GM19240 (cell line): Measurements from ENCODE around the gene RASGRP1.

Experiments used
- DNase-seq: peaks from one replicate; pipeline ENCODE4 v3.0.0; 2011; ENCODE audit warnings: low spot score; ENCODE audit not compliant: insufficient read length

The RASGRP1 gene

DNA sequence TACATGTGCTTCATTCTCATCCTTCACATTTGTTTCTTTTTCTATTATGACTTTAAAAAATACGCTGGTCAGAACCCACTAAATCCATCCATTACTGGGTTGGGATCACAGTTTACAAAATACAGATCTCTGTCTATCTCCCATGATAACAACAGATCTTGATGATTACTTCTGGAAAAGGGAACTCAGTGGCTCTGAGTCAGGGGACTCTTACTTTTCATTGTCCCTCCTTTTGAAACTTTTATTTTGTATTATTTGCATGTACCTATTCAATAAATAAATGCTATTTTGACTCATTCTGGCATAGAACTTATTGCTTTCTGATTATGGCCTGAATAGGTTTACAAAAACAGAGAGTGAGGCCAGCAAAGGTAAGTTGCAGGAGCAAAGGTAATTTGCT lies 11.6 kb upstream of the RASGRP1 start:
- no peak for DNase-seq

- no peak for DNase-seq
Measured at GRCh38 chr15:38565287-38565670, 665 bp upstream of the RASGRP1 start.

DNA sequence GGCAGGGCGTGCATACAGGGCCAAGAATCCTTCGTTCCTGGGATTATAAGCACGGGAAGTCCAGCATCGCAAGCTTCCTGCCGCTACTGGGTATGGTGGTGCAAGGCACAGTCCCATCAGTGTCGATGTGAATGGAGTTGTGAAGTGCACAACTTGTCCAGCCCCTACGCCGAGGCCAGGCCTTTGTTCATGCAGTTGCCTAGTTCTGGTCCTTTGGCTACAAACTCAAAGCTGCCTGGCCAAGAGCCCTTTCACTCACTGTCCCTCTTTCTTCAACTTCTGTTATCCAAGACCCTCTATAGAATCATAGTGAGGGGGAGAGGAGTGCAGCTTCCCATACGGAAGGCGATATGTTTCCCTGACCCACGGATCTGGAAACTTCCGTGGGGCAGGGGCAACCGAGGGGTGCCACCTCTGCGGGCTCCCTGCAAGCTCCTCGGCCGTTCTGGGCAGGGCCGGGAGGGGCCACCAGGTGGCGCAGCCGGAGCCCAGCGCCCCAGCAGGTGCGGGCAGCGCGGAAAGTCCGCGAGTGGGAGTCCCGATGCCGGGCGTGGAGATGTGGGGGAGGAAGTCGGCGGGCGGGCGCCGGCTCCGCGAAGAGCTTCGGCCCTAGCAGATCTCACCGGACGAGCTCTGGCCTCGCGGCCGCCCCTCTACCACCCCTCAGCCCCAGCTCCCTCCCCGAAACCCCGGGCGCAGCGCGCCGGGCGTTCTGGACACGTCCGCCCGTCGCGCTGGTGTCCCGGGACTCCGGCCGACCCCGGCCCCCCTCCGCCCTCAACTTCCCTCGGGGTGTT lies 693 bp downstream of the RASGRP1 start:
- no peak for DNase-seq

DNA sequence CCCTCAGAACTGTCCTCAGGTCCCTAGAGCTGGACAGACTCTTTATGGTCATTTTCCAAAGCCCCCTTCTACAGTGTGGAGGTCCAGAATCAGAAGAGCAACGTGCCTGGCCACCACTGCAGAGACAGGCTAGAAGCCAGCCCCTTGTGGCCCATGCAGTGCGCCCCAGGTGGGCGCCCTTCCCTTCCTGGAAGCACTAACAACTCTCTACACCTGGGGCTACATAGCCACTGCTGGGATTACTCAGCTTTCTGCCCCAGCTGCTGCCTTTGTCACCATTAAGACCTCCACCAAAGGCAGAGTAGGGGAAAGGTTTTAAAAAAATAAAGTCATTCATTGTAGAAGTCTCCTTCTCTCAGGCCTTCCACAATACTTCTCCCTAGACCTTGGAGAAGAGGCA lies 2.3 kb downstream of the RASGRP1 start:
- DNase-seq: no peak

DNA sequence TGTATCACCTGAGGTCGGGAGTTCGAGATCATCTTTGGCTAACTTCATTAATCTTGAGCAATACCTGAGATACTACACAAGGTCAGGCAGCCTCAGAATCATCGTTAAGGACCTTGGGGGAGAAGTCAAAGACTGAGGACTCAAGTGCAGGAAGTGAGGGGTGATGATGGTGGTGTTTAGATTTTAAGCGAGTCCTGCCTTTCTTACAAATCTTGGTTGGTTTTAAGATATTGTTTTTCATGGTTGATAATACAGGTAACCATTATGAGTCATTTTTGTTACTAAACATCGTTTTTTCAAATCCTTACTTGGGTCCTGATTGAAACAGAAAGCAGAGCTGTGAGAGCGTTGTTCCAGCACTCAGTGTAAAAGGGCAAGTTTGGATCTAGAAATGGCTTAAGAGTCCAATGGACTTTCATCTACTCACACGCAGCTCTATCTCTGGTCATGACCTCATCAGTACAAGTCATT lies 4.1 kb downstream of the RASGRP1 start:
- DNase-seq: no peak

- no peak for DNase-seq
Measured at GRCh38 chr15:38559636-38560307, 4.8 kb downstream of the RASGRP1 start.

DNA sequence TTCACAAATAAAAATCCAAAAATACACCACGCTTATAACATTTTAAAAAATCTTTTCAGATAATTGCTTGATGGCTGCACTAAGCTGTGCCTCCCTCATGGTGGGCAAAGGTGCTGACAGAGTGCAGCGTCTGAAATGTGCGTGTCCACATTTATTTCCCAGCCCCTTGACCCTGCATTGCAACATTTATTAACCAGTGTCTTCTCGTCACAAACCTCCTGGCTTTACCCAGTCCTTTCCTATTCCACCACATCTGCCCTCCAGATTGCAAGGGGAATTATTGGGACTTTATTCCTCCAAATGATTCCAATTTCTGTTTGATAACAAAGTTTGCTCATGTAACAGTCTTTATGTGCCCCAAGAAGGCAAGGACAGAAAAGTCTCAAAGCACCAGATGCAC lies 5.5 kb downstream of the RASGRP1 start:
- DNase-seq: no peak

DNA sequence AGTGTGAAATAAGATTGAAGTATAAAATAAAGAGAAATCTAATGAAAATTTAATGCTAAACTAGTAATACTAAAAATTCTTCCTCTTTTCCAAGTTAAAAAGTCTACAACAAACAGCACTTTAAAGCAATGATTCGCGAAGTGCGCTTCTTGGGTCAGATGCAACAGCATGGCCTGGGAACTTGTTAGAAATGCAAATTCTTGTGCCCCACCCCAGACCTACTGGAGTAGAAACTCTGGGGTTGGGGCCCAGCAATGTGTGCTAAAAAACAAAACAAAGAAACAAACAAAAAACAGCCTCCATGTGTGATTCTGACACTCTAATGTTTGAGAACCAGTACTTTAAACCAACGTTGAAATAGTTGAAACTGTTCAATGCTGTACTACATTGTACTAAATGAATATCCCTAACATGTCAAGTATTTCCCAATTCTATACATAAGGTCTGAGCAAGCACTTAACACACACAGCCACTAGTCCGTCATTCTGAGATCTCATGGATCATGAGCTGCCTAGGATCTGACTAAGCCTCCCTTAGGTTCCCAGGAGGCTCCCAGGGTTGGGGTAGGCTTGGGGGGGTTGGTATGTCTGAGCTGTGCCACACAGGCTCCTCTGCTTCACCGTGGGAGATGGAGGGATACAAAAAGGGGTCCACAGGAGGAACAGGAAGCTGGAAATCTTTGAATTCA lies 6.1 kb downstream of the RASGRP1 start:
- DNase-seq: no peak

DNA sequence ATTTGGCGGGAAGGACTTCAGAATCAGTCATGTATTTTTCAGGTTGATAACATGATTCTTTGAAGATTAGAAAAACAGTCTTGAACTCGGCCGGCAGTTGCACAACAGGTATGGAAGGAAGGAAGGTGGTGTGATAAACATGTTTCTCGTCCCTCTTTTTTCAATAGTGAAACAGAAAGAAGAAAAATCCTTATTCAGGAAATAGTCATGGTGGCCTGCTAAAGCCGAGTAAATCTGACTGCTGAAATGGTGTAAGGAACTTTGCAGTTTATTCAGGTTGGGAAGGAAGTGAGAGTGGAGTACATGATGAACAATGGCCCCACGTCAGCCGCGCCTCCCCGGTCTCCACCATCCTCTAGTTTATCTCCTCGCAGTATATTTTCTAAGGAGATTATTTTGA lies 6.7 kb downstream of the RASGRP1 start:
- no peak for DNase-seq

- DNase-seq: no peak
Measured at GRCh38 chr15:38555686-38556334, 8.8 kb downstream of the RASGRP1 start.

GRCh38 chr15:38554354-38554753 lies 10.3 kb downstream of the RASGRP1 start:
- DNase-seq: no peak

- no peak for DNase-seq
Measured at GRCh38 chr15:38553071-38553470, 11.5 kb downstream of the RASGRP1 start.

DNA sequence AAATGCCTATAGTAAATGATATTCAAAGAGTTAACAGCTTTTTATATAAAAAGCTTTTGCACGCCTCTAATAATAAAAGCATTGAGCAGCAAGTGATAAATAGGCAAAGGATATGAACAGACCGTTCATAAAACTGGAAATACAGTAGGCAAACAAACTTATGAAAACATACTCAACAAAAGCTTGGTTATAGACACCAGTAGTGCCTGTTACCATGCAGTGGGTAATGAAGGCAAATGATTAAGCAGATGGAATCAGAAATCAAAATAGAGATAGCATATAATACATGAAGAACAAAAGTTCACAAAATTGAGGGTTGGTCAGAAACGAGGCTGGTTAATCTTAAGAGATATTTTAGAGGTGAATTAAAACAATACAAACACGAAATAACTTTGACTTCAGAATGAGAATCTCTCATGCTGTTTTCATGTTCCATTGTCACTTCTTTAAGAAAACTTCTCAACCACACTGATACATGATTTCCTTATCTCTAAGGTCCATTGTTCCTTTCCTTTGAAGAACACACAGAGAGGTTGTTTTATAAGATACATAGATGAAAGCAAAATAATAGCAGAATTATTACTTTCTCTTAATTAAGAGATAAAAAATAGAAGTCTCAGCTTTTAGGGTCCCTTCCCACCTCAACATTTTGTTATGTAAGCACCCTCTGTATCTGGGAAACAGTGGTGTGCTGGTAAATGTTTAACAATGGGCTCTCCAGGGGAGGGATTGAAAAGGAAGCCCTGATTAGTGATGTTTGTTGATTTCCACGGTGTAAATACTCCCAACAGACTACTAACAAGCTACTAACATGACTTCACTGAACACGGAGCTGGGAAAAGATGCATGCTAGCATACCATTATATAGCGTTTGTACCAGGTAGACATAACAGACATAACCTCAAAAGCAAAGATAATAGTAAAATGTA lies 12.6 kb downstream of the RASGRP1 start:
- DNase-seq: no peak

DNA sequence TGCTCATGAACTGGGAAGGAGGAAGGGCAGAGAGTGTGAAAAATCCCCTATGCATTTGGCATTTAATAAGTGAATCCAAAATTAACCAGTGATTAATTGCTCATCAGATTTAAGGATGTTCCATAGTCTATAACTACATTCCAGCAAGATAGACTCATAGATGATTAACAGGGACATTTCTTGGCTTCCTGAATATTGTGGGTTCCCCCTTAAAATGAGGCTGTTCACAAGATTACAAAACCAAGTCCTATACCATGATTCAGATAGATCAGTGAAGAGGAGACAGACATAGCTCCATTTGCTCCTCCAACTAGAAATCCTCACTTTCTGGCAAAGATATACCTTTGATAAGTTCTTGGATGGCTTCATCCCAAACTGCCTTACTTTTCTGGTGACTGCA lies 15.4 kb downstream of the RASGRP1 start:
- no peak for DNase-seq

DNA sequence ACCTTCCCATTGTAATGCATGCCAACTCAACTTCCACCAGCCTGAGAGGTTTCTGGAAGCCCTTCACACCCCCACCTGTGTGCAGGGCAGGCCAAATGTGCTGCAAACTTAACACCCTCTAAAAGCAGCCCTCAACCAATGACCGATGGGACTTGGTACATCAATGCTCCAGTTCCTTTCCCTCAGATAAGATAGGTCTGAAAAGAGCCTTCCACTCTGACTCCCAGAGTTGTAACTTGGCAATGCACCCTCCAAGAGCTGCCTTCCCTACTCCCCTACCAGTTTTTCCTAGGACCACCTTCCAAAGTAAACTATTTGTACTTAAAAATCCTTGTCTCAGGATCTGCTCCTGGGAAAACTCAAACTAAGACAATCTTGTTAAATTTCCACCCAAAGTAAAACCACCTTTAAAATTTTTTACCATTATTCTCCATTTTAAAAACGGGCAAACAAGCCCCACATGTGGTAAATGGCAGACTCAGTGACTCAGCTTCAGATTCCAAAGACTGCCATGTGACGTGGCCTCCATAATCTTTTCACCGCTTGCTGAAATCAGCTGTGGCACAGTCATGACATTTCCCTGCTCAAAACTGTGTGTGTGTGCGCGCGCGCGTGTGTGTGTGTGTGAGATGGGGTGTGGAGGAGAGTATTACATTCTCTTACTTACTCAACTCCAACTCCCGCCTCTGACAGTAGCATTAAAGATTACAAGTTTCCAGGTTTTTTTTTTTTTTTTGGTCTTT lies 17.2 kb downstream of the RASGRP1 start:
- no peak for DNase-seq

DNA sequence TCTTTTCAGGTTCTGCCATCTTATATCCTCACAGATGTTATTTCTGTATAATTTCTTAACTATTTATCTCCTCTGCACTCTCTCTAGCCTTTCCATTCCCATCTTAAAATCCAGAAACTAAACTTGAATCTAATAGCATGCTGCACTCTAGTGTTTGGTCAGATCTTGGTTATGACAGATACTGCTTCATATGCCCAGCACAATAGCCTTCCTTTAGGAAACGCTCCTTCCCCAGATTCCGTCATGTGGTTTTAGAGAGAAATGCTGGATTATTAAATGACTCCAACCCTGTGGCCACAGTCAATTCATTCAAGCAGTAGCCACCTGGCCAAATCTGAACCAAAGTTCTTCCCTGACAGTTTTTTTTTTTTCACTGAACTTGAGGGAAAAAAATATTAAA lies 19.4 kb downstream of the RASGRP1 start:
- DNase-seq: no peak

GRCh38 chr15:38541026-38541425 lies 23.6 kb downstream of the RASGRP1 start:
- no peak for DNase-seq

GRCh38 chr15:38540510-38540909 lies 24.1 kb downstream of the RASGRP1 start:
- DNase-seq: no peak

- DNase-seq: no peak
Measured at GRCh38 chr15:38539008-38539343, 25.6 kb downstream of the RASGRP1 start.

DNA sequence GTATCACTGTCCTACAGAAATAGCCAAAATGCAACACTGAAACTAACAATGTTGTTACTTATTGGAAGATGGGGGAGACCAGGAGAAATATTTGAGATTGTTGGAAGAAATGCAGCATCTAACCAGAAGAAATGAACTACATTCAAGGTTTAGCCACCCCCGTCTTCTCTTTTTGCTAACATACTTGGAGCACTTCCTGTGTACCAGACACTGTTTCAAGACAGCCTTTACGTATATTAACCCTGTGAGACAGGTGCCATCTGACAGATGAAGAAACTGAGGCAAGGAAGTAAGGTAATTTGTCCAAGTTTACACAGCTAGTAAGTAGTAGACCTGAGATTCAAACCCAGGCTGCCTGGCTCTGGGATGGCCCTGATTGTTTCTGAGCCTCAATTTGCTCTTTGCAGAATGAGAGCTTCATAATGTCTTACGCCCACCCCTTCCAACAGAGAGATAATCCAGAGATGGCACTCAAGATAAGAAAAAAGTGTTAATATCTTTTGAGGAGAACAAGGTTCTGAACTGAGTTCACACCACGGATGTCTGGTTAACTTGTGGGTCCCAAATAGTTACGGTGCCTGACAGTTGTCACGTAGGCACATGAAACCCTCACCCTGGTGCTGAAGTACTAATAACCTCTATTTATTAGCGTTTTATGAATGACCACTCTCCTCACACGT lies 26.1 kb downstream of the RASGRP1 start:
- no peak for DNase-seq
